Measurements from ENCODE around the gene CFDP1.

The CFDP1 gene

GRCh38 chr16:75309156-75309555, 124.1 kb downstream of the CFDP1 start:
- Histone ChIP-seq H3K4me3 (ENCODE audit: low read depth, low read length) (no peak overlapping the region), H3K27me3 (ENCODE audit: control insufficient read depth, insufficient read depth, low read length) (no peaks in the 10 kb centered on the region), H3K9me3 (ENCODE audit: control insufficient read depth, insufficient read depth, low read length) (no peaks in the 10 kb centered on the region), H3K4me1 (ENCODE audit: control insufficient read depth, insufficient read depth, low read length) (no peaks in the 10 kb centered on the region), H3K9ac (ENCODE audit: low read depth, low read length) (no peak overlapping the region), H3K36me3 (ENCODE audit: control insufficient read depth, insufficient read depth, low read length) (peaks cover under 1% of the 10 kb centered on the region)

DNA sequence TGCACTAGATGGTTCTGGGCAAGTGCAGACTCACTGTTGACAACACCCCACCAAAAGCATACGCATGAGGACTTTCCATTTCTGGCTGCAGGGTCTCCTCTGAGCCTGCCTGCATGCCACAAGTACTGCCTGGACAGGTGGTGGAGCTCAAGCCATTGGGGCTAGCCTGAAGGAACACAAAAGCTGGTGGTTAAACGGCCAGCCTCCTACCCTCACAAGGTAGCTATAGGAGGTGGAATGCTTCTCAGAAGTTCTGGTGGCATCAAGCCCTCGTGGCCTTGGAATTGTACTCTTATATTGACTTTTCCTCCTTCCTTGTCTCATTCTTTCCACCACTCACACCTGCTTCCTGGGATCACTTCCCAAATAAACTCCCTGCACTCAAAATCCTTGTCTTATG, 125.3 kb downstream of the CFDP1 start:
- no peaks in the 10 kb centered on the region for H3K9me3 ChIP-seq (ENCODE audit: control insufficient read depth, insufficient read depth, low read length)
- no peaks in the 10 kb centered on the region for H3K4me1 ChIP-seq (ENCODE audit: control insufficient read depth, insufficient read depth, low read length)
- H3K27me3 ChIP-seq (ENCODE audit: control insufficient read depth, insufficient read depth, low read length): no peaks in the 10 kb centered on the region
- no peak overlapping the region for H3K9ac ChIP-seq (ENCODE audit: low read depth, low read length)
- peaks cover 4% of the 10 kb centered on the region for H3K36me3 ChIP-seq (ENCODE audit: control insufficient read depth, insufficient read depth, low read length)
- no peak overlapping the region for H3K4me3 ChIP-seq (ENCODE audit: low read depth, low read length)

GRCh38 chr16:75307506-75307905, 125.8 kb downstream of the CFDP1 start:
- H3K4me1 ChIP-seq (ENCODE audit: control insufficient read depth, insufficient read depth, low read length): no peaks in the 10 kb centered on the region
- peaks cover 4% of the 10 kb centered on the region for H3K36me3 ChIP-seq (ENCODE audit: control insufficient read depth, insufficient read depth, low read length)
- H3K9ac ChIP-seq (ENCODE audit: low read depth, low read length): no peak overlapping the region
- no peak overlapping the region for H3K4me3 ChIP-seq (ENCODE audit: low read depth, low read length)
- no peaks in the 10 kb centered on the region for H3K27me3 ChIP-seq (ENCODE audit: control insufficient read depth, insufficient read depth, low read length)
- H3K9me3 ChIP-seq (ENCODE audit: control insufficient read depth, insufficient read depth, low read length): no peaks in the 10 kb centered on the region

GRCh38 chr16:75306099-75306762, 127.1 kb downstream of the CFDP1 start:
- H3K27me3 ChIP-seq (ENCODE audit: control insufficient read depth, insufficient read depth, low read length): no peaks in the 10 kb centered on the region
- no peaks in the 10 kb centered on the region for H3K9me3 ChIP-seq (ENCODE audit: control insufficient read depth, insufficient read depth, low read length)
- no peak overlapping the region for H3K4me3 ChIP-seq (ENCODE audit: low read depth, low read length)
- H3K36me3 ChIP-seq (ENCODE audit: control insufficient read depth, insufficient read depth, low read length): peaks cover 7% of the 10 kb centered on the region
- no peak overlapping the region for H3K9ac ChIP-seq (ENCODE audit: low read depth, low read length)
- no peaks in the 10 kb centered on the region for H3K4me1 ChIP-seq (ENCODE audit: control insufficient read depth, insufficient read depth, low read length)

DNA sequence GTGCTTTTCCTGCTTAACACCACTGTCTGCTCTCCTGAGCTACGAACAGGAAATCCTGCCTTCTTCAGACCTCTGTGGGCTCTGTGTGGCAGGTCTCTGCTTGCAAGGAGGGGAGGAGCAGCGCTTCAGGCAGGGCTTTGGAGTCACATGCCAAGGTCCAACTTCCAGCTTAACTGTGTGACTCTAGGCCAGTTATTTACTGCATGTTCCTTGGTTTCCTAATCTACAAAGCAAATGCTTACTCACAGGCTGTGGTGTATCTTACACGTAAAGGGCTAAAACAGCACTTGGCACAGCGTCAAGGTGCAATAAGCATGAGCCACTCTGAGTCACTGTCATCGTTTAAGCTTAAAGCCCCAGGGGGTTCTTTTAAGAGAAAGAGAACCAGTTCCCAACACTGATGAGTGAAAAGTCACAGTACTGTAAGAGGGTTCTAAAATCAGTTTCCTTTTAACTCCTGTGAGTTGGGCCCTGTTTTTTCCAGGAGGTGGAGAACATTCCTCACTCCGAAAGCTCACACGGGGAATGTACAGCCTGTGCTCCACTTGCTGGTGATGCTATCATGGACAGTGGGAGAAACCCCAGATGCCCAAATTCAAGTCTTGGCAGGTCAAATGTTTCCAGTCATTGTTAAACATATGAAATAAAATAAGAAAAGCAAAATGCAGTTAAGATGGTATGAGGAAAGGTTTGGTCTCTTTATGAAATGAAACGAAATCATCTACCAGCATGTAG, 127.8 kb downstream of the CFDP1 start:
- Histone ChIP-seq H3K36me3 (ENCODE audit: control insufficient read depth, insufficient read depth, low read length) (peaks cover 10% of the 10 kb centered on the region), H3K4me1 (ENCODE audit: control insufficient read depth, insufficient read depth, low read length) (no peaks in the 10 kb centered on the region), H3K9ac (ENCODE audit: low read depth, low read length) (no peak overlapping the region), H3K9me3 (ENCODE audit: control insufficient read depth, insufficient read depth, low read length) (no peaks in the 10 kb centered on the region), H3K27me3 (ENCODE audit: control insufficient read depth, insufficient read depth, low read length) (no peaks in the 10 kb centered on the region), H3K4me3 (ENCODE audit: low read depth, low read length) (no peak overlapping the region)

- Histone ChIP-seq H3K36me3 (ENCODE audit: control insufficient read depth, insufficient read depth, low read length) (peaks cover 15% of the 10 kb centered on the region), H3K9me3 (ENCODE audit: control insufficient read depth, insufficient read depth, low read length) (no peaks in the 10 kb centered on the region), H3K4me1 (ENCODE audit: control insufficient read depth, insufficient read depth, low read length) (no peaks in the 10 kb centered on the region), H3K4me3 (ENCODE audit: low read depth, low read length) (no peak overlapping the region), H3K27me3 (ENCODE audit: control insufficient read depth, insufficient read depth, low read length) (no peaks in the 10 kb centered on the region), H3K9ac (ENCODE audit: low read depth, low read length) (no peak overlapping the region)
Observed at GRCh38 chr16:75304521-75305363, 128.6 kb downstream of the CFDP1 start.

GRCh38 chr16:75301804-75302203, 131.5 kb downstream of the CFDP1 start:
- no peaks in the 10 kb centered on the region for H3K4me1 ChIP-seq (ENCODE audit: control insufficient read depth, insufficient read depth, low read length)
- no peak overlapping the region for H3K4me3 ChIP-seq (ENCODE audit: low read depth, low read length)
- peaks cover 19% of the 10 kb centered on the region for H3K36me3 ChIP-seq (ENCODE audit: control insufficient read depth, insufficient read depth, low read length)
- no peaks in the 10 kb centered on the region for H3K9me3 ChIP-seq (ENCODE audit: control insufficient read depth, insufficient read depth, low read length)
- no peak overlapping the region for H3K9ac ChIP-seq (ENCODE audit: low read depth, low read length)
- no peaks in the 10 kb centered on the region for H3K27me3 ChIP-seq (ENCODE audit: control insufficient read depth, insufficient read depth, low read length)

DNA sequence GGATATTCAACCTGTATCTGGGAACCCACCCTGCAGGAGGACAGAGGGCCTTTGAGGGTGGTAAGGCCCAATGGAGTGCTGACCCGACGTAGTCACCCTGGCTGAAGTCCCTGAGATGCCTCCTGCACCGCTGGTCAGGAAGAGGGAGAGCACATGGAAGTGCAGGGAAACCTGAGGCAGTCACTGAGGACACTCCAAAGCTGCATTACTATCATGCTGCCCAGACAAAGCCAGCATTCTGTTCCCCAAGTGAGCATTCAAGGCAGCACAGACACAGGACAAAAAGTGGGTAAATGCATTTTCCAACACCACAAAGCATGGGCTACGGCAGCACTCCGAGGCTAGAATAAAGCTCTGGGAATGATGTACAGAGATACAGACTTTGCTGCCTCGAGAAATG, 135.0 kb downstream of the CFDP1 start:
- H3K4me1 ChIP-seq (ENCODE audit: control insufficient read depth, insufficient read depth, low read length): no peaks in the 10 kb centered on the region
- no peak overlapping the region for H3K9ac ChIP-seq (ENCODE audit: low read depth, low read length)
- no peaks in the 10 kb centered on the region for H3K9me3 ChIP-seq (ENCODE audit: control insufficient read depth, insufficient read depth, low read length)
- H3K36me3 ChIP-seq (ENCODE audit: control insufficient read depth, insufficient read depth, low read length): peaks cover 17% of the 10 kb centered on the region
- no peaks in the 10 kb centered on the region for H3K27me3 ChIP-seq (ENCODE audit: control insufficient read depth, insufficient read depth, low read length)
- no peak overlapping the region for H3K4me3 ChIP-seq (ENCODE audit: low read depth, low read length)

GRCh38 chr16:75296606-75297005, 136.7 kb downstream of the CFDP1 start:
- Histone ChIP-seq H3K4me3 (ENCODE audit: low read depth, low read length) (no peak overlapping the region), H3K36me3 (ENCODE audit: control insufficient read depth, insufficient read depth, low read length) (peaks cover 14% of the 10 kb centered on the region), H3K27me3 (ENCODE audit: control insufficient read depth, insufficient read depth, low read length) (no peaks in the 10 kb centered on the region), H3K9ac (ENCODE audit: low read depth, low read length) (no peak overlapping the region), H3K9me3 (ENCODE audit: control insufficient read depth, insufficient read depth, low read length) (no peaks in the 10 kb centered on the region), H3K4me1 (ENCODE audit: control insufficient read depth, insufficient read depth, low read length) (no peaks in the 10 kb centered on the region)

- H3K36me3 ChIP-seq (ENCODE audit: control insufficient read depth, insufficient read depth, low read length): peaks cover 8% of the 10 kb centered on the region
- no peaks in the 10 kb centered on the region for H3K4me1 ChIP-seq (ENCODE audit: control insufficient read depth, insufficient read depth, low read length)
- no peak overlapping the region for H3K4me3 ChIP-seq (ENCODE audit: low read depth, low read length)
- no peaks in the 10 kb centered on the region for H3K27me3 ChIP-seq (ENCODE audit: control insufficient read depth, insufficient read depth, low read length)
- H3K9ac ChIP-seq (ENCODE audit: low read depth, low read length): no peak overlapping the region
- H3K9me3 ChIP-seq (ENCODE audit: control insufficient read depth, insufficient read depth, low read length): no peaks in the 10 kb centered on the region
Observed at GRCh38 chr16:75294773-75295459, 138.4 kb downstream of the CFDP1 start.

DNA sequence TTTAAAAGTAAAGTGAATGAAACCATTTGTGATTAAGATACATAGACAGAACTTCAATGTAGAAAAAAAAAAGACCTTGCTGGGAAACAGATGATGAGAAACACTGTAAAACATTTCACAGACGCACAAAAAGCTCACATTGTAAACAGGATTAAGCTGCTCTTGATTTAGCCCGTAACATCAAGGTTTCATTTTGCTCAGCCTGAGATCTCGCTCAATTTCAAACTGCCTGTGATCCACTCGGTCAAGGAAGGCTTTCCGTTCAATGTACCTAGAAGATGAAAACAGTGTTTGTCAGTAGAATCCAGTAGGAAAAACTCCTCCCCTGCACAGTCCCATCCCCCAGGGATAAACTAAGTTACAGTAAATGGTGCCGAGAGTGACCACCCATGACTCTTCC, 139.5 kb downstream of the CFDP1 start:
- no peak overlapping the region for H3K9ac ChIP-seq (ENCODE audit: low read depth, low read length)
- H3K4me3 ChIP-seq (ENCODE audit: low read depth, low read length): no peak overlapping the region
- H3K9me3 ChIP-seq (ENCODE audit: control insufficient read depth, insufficient read depth, low read length): no peaks in the 10 kb centered on the region
- H3K4me1 ChIP-seq (ENCODE audit: control insufficient read depth, insufficient read depth, low read length): no peaks in the 10 kb centered on the region
- no peaks in the 10 kb centered on the region for H3K27me3 ChIP-seq (ENCODE audit: control insufficient read depth, insufficient read depth, low read length)
- H3K36me3 ChIP-seq (ENCODE audit: control insufficient read depth, insufficient read depth, low read length): peaks cover 5% of the 10 kb centered on the region

Data from iPS-15b (cell line).